LNCAP (cell line): ENCODE results near the gene SAMHD1.

Experiments used
- TF ChIP-seq, protein P1 (sequence below): fragments of 450-650 bp; IDR thresholded peaks from 2 replicates; pipeline ENCODE4 v1.5.1; 2017; ENCODE audit warnings: mild to moderate bottlenecking

The SAMHD1 gene

DNA sequence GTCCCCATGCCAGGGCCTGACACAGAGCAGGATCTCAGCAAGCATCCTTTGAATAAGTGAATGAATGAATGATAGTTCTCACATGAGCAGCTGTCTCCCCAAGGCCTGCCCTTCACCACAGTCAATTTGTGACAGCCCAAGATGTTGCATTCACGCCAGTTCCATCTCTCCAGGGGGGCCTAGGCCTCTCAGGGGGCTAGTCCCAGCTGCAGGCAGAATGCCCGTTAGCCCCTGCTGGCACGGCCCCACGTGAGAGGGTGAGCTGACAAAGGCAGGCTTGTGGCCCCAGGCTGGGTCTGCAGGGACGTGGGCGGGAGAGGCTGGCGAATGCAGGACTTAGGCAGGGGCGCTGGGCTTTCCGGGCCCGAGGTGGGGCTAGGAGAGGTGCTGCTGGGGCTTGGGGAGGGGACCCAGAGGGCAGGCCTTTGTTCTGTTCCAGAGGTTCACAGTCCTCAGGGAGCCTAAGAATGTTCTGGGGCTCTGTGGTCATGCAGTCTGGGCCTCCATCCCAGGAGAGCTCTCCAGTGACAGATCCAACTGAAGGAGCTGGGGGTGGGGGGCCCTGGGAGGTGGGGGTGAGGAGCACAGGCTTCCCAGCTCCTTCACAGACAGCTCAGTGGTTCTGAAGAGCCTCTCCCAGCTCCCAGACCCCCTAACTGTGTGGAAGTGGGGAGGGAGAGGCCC is 106.1 kb downstream of the SAMHD1 start:
- TF ChIP-seq, protein P1, sequence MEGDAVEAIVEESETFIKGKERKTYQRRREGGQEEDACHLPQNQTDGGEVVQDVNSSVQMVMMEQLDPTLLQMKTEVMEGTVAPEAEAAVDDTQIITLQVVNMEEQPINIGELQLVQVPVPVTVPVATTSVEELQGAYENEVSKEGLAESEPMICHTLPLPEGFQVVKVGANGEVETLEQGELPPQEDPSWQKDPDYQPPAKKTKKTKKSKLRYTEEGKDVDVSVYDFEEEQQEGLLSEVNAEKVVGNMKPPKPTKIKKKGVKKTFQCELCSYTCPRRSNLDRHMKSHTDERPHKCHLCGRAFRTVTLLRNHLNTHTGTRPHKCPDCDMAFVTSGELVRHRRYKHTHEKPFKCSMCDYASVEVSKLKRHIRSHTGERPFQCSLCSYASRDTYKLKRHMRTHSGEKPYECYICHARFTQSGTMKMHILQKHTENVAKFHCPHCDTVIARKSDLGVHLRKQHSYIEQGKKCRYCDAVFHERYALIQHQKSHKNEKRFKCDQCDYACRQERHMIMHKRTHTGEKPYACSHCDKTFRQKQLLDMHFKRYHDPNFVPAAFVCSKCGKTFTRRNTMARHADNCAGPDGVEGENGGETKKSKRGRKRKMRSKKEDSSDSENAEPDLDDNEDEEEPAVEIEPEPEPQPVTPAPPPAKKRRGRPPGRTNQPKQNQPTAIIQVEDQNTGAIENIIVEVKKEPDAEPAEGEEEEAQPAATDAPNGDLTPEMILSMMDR = no peak
